NCI-H1436 (cell line): ENCODE results near the gene MPZ.
A peak's percentile ranks its signal among the peaks of the same experiment; 100 is the strongest.
"Not testable (repeated sequence)": the region's sequence is repeated elsewhere in the genome, so short reads cannot be mapped to it uniquely, and the experiment has no call there.

ENCODE experiments used
- DNase-seq: peaks from one replicate; lab custom pipeline; 2025; lab: John Stamatoyannopoulos, UW

MPZ gene

GRCh38 chr1:161309868-161310267 lies at the start of gene MPZ:
Gene MPZ (minus strand): TSS chr1:161309968. CDS start chr1:161309905, 63 bp downstream.
- no peak for DNase-seq

GRCh38 chr1:161359291-161359690 lies 49.5 kb upstream of the MPZ start:
- DNase-seq = no peak

- no peak for DNase-seq
These were observed 47.3 kb upstream of the MPZ start for GRCh38 chr1:161357073-161357472.

GRCh38 chr1:161351482-161351881 lies 41.7 kb upstream of the MPZ start:
- no peak for DNase-seq

- DNase-seq = no peak
These were observed 40.9 kb upstream of the MPZ start for GRCh38 chr1:161350671-161351070.

- no peak for DNase-seq
These were observed 33.1 kb upstream of the MPZ start for GRCh38 chr1:161342821-161343220.

GRCh38 chr1:161342177-161342576 lies 32.4 kb upstream of the MPZ start:
- DNase-seq = no peak

- no peak for DNase-seq
These were observed 26.0 kb upstream of the MPZ start for GRCh38 chr1:161335796-161336195.

GRCh38 chr1:161333166-161333565 lies 23.4 kb upstream of the MPZ start:
- no peak for DNase-seq

- no peak for DNase-seq
These were observed 20.6 kb upstream of the MPZ start for GRCh38 chr1:161330346-161330745.

- DNase-seq = no peak
These were observed 14.3 kb upstream of the MPZ start for GRCh38 chr1:161324020-161324419.

GRCh38 chr1:161315841-161316674 lies 6.3 kb upstream of the MPZ start:
- DNase-seq = not testable (repeated sequence)

GRCh38 chr1:161314201-161314981 lies 4.6 kb upstream of the MPZ start, which contains the start of gene SDHC:
Gene SDHC (plus strand): TSS chr1:161314381. CDS start chr1:161314406, 25 bp downstream.
- DNase-seq = peak; percentile 71

- DNase-seq = no peak
These were observed 3.9 kb upstream of the MPZ start for GRCh38 chr1:161313554-161314200.

- no peak for DNase-seq
These were observed 1.9 kb upstream of the MPZ start for GRCh38 chr1:161311595-161312181.

GRCh38 chr1:161307892-161308638 lies 1.7 kb downstream of the MPZ start:
- DNase-seq = no peak

- no peak for DNase-seq
These were observed 2.5 kb downstream of the MPZ start for GRCh38 chr1:161307230-161307768.

GRCh38 chr1:161305867-161306519 lies 3.8 kb downstream of the MPZ start:
- DNase-seq = peak; percentile 89

- DNase-seq = no peak
These were observed 4.6 kb downstream of the MPZ start for GRCh38 chr1:161304927-161305866.
